ENCODE measurements around the gene NFYC.

NFYC gene

DNA sequence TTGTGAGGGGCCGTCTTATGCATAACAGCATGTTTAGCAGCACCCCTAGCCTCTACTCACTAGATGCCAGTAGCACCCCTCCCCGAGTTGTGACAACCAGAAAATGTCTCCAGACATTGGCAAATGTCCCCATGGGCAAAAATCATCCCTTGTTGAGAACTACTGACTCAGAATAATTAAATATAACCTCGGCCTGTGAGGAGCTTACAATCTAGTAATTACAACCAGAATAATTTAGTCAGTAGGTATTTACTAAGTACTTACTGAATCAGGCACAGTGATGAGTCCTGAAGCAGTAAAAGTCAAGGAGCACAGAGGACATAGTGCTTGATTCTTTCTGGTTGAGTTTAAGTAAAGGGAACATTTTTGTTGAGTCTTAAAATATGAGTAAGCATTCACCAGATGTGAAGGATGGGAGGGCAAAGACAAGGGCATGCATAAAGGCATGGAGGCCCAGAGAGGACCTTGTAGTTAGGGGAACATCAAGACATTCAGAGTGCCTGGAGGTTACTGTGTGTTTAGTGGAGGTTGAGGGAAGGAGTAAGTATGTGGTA, 48.0 kb downstream of the NFYC start:
- DNase-seq (ENCODE audit: low spot score) = no peak

DNA sequence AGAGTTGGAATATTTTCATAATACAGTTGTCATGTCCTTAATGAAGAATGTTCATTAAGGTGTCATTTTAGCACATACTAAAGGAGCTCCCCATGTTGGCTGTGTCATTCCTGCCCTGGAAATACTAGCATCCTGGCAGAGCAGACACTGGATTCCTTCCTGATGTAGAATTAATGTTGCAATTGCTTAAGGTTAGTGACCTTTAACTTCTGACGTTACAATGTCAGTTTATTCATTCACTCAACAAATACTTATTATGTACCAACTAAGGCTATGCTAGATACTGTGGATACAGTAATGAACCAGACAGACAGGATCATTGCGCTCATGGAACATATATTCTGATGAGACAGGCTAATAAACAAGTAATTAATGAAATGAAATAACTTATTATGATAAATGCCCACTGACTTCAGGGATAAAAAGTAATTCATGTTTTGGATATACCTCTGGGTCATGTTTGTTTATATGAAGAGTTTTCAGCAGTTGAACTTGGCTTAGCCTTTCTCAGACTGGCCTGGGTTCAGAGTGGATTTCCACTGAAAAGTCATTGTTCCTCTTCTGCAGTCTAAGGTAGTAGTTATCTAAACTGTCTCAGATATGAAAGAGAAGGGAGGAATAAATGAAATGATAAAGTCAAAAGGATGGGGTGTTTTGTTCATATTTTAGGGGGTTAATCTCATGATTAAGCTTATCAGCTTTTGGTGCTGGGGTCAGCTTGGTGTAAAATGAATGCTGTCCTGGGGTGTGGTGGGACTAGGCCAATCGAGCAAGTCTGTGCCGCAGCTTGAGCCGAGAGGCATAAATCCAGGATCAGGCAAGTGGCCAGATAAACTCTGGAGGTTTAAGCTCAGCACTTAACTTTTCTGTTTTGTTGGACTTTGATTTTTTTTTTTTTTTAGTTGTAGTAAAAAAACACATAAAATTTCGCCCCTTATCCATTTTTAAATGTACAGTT, 48.8 kb downstream of the NFYC start:
- no peak for DNase-seq (ENCODE audit: low spot score)

GRCh38 chr1:40740997-40741736, 49.7 kb downstream of the NFYC start:
- no peak for DNase-seq (ENCODE audit: low spot score)

- no peak for DNase-seq (ENCODE audit: low spot score)
These were observed 51.0 kb downstream of the NFYC start for GRCh38 chr1:40742363-40743061.

DNA sequence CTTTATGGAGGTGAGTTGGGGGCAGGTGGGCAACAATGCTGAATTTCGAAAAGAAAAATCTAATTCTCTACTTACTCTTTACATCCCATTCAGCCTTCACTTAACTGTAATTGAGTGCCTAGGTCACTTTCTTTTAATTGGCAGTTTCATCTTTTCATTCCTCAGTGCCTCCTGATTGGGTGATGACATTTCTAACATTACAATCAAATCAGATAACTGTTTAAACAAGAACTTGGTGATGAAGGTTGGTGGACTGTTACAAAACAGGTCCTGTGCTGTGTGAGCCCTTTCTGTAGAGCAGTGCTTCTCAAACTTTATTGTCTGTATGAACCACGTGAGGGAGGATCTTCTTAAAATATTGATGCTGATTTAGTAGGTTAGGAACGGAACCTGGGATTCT, 51.9 kb downstream of the NFYC start:
- DNase-seq (ENCODE audit: low spot score) = no peak

- no peak for DNase-seq (ENCODE audit: low spot score)
These were observed 52.4 kb downstream of the NFYC start for GRCh38 chr1:40743860-40744259.

DNA sequence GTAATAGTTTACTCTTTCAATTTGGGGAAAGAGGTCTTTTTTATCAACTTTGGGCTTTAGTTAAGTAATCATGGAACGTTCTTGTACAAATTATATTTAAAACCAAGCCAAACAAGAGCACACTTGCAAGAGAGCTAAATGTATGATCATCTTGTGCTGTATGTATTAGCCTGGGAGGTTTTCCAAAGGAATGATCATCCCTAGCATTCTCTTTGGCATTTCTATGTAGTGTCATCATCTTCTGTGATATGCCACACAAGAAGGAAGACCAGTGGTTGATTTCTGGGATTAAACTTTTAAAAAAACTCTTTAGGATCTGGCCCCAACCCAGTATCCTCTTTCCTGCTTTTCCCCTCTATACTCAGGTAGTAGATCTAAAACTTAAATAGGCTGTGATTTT, 53.7 kb downstream of the NFYC start:
- no peak for DNase-seq (ENCODE audit: low spot score)

DNA sequence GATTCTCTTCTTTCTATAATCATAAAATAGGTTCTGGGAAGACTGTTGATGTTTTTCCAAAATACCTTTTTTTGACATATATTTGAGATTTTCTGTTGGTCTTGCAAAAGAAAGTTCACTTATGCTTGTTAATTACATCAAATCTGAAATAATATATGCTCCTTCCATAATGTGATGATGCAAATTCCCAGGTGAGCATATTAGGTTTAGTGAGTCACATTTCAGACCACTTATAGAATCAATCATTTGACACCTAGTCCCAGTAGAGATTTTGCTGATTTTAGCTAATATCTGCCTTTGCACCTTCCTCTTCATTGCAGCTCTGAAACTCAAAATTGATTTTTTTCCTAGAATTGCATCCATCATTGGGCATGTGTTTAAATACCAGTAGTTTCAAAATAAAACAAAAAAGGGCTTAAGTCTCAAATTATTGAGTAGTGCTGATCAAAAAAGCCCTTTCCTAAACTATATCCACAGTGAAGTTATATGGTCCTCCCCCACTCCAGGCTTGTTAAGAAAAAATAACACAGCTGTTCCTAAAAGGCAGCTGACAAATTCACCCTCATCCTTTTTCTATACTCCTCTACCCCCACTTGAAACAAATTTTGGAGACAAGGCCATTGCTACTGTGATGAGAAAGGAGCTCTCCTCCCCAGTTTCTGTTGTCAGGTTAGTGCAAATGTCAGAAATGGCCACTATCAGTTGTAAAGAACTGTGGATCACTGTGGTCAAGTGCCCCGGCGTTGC, 55.0 kb downstream of the NFYC start:
- no peak for DNase-seq (ENCODE audit: low spot score)

DNA sequence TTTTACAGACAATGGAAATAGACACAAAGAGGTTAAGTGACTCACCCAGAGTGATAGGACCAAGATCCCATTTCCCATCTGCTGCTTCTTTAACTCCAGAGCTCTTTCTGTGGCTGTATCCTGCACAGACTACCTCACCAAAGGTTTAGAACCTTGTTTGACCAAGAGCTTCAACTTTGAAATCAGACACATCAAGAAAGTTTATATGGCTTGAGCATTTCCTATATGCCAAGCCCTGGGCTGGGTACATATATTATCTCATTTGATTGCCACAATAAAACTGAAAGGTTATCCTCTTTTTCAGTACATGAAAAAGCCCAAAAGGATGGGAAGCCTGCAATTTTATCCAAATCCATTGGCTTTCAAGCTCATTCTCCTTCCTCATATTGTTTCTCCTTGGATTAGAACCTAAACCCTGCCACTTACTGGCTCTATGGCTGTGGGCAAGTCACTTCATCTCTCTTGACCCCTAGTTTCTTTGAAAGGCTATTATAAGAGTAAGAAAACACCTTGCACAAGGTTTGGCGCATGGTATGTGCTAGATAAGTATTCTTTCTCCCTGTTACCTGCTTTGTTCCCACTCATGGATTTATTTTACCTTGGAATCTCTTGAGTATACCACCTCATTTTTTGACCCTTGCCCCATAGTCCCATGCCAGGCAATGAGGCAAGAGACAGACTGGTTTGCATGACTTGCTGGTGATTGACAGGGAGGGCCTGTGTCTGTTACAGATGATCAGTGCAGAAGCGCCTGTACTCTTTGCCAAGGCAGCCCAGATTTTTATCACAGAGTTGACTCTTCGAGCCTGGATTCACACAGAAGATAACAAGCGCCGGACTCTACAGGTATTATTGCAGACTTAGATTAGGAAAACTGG, 57.6 kb downstream of the NFYC start:
- DNase-seq (ENCODE audit: low spot score) = no peak

DNA sequence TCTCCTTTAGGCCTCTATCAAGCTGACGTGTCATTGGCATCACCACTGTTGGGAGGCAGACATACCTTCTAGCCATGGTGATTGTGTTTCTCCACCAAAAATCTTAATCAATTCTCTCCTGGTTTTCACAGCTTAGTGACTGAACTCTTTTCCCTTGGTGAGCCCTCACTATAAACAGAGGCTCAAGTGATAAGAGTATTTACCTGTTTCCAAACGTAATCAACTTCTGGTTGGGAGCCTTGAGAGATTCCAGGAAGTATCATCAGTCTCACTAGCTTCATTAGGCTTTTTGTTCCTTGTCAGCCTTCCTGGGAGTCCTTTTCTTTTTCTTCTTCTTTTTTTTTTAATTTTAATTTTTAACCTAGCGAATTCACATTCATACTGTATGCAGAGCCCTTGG, 58.3 kb downstream of the NFYC start:
- DNase-seq (ENCODE audit: low spot score) = no peak

DNA sequence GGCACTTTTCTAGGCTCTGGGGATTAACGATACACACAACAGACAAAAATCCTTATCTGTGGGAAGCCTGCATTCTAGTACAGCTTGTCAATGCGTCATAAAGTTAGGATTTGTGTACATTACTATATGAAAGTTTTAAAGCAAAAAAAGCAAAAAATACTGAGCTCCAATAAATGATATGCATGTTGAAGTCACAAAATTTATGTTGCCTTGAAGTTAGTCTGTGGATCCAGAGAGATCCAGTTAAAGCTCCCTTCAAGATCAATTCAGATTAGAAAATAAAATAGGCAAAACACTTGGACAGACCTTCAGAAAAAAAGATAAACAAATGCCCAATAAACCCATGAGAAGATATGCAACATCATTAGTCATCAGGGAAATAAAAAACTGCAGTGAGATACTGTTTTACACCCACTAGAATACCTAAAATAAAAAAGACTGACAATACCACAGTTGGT, 59.0 kb downstream of the NFYC start:
- no peak for DNase-seq (ENCODE audit: low spot score)

DNA sequence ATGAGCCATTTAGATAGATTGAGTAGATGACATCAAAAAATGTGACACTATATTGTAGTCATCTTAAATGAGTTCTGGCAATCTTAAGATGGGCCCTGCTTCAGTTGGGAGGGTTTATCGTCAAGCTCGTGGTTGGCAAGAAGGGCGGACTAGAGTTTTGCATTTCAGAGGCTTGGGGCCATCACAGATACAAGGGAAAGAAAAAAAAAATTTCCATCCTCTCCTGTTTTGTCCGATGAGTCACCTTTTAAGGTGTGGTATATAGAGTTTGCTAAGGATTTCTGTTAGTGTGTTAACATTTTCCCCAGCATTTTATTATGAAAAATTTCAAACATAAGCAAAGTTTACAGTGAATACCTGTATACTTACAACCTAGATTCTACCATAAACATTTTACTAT, 60.3 kb downstream of the NFYC start:
- DNase-seq (ENCODE audit: low spot score) = no peak

- DNase-seq (ENCODE audit: low spot score) = no peak
These were observed 61.8 kb downstream of the NFYC start for GRCh38 chr1:40753142-40753882.

- DNase-seq (ENCODE audit: low spot score) = no peak
These were observed 62.7 kb downstream of the NFYC start for GRCh38 chr1:40754201-40754600.

GRCh38 chr1:40755067-40755466, 63.6 kb downstream of the NFYC start:
- no peak for DNase-seq (ENCODE audit: low spot score)

DNA sequence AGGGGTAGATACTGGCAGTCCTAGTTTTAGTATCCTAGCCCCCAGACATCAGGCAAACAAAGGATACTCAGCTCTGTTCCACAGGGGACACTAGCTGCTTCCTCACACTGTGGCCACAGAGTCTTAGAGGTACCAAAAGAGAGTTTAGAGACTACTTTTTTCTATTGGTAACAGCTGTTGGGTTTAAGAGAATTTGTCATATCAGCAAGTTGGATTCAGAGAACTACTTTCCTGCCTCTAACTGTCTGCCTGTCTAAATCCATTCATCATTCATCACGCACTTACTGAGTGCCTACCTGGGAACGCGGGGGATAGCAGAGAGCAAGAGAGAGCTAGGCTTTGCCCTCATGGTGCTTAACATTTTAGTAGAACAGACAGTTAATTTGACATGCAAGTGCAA, 65.0 kb downstream of the NFYC start:
- DNase-seq (ENCODE audit: low spot score) = no peak

DNA sequence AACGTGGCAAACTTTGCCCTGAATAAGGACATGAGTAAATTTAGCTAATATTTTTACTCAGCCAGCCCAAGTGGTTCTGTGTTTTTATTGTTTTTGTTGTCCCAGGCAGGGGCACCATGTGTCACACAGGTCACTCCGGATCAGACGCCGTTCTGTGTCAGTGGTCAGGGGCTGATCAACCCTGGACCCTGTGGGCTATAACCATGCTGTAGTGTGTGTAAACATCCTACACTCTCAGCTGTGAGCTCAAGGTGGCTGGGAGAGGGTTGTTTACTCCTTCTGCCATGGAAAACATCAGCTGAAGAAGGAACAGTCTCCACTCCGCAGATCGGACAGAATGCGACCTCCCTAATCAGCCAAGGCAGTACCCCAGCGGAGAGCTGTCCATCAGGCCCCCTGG, 65.6 kb downstream of the NFYC start:
- DNase-seq (ENCODE audit: low spot score) = no peak

DNA sequence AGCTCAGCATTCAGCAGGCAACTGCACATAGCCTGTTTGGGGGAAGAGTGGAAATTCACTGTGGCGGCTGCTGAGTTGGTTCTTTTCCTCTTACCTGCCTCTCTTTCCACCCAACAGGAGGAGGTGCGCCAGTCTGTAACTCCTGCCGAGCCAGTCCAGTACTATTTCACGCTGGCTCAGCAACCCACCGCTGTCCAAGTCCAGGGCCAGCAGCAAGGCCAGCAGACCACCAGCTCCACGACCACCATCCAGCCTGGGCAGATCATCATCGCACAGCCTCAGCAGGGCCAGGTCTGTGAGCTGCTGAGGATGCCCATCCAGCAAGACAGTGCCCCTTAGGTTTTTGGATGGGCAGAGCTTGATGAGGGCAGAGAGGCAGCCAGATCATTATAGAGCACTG, 66.5 kb downstream of the NFYC start:
- no peak for DNase-seq (ENCODE audit: low spot score)

- DNase-seq (ENCODE audit: low spot score) = no peak
These were observed 67.3 kb downstream of the NFYC start for GRCh38 chr1:40758578-40759343.
